MCF 10A (cell line): ENCODE measurements around the gene ATP6V1A. TPM values are rescaled to one million over a fixed set of nuclear protein-coding genes. Genes with fewer than 3 reads are reported as not detected.

Experiments
- BruUV-seq: library from RNA; stranded (reverse); fragments of 400-500 nt; replicated peaks from 2 replicates; lab custom pipeline; 2021; lab: Mats Ljungman, UMichigan
- CTCF ChIA-PET: fragments of 300-600 bp; sonication (Branson Sonifier 250); formaldehyde crosslinking; extraction: SDS; loops from one replicate; lab custom pipeline; 2021; ENCODE audit warnings: antibody characterized with exemption, inconsistent platforms; lab: Yijun Ruan, JAX
- POLR2A ChIA-PET: fragments of 300-600, 350-650 bp; sonication (Branson Sonifier 250); formaldehyde crosslinking; extraction: SDS; loops from one replicate; lab custom pipeline; 2020; ENCODE audit warnings: antibody characterized with exemption, inconsistent platforms; lab: Yijun Ruan, JAX
- DNase-seq: peaks from one replicate; pipeline ENCODE4 v3.0.0-alpha.2; 2018; ENCODE audit not compliant: unreplicated experiment
- H3K27ac Mint-ChIP-seq: one replicate; pipeline ENCODE4 v1.8.0; 2022; ENCODE audit warnings: mild to moderate bottlenecking, low read depth, mixed read lengths; ENCODE audit not compliant: unreplicated experiment
- H3K27me3 Mint-ChIP-seq: one replicate; pipeline ENCODE4 v1.8.0; 2022; ENCODE audit warnings: mixed read lengths; ENCODE audit not compliant: insufficient read depth, unreplicated experiment
- H3K36me3 Mint-ChIP-seq: one replicate; pipeline ENCODE4 v1.8.0; 2022; ENCODE audit warnings: mild to moderate bottlenecking, moderate library complexity, mixed read lengths; ENCODE audit not compliant: insufficient read depth, unreplicated experiment
- H3K4me1 Mint-ChIP-seq: one replicate; pipeline ENCODE4 v1.8.0; 2022; ENCODE audit warnings: mixed read lengths; ENCODE audit not compliant: insufficient read depth, unreplicated experiment
- H3K4me3 Mint-ChIP-seq: one replicate; pipeline ENCODE4 v1.8.0; 2022; ENCODE audit warnings: mild to moderate bottlenecking, moderate library complexity, mixed read lengths; ENCODE audit not compliant: unreplicated experiment
- H3K9me3 Mint-ChIP-seq: one replicate; pipeline ENCODE4 v1.8.0; 2022; ENCODE audit warnings: mixed read lengths; ENCODE audit not compliant: unreplicated experiment
- CTCF ChIP-seq: fragments of 200-600 bp; IDR thresholded peaks from one replicate; pipeline ENCODE4 v1.8.0; 2022; ENCODE audit warnings: antibody characterized with exemption, mild to moderate bottlenecking; ENCODE audit not compliant: unreplicated experiment
- intact Hi-C: fragments of 100-400 bp; cut with micrococcal nuclease; formaldehyde crosslinking; loops from 2 replicates; pipeline ENCODE4 v1.14.1; 2022
- total RNA-seq: library from RNA; stranded (reverse); gene quantifications from 2 replicates; pipeline ENCODE4 v1.2.3, GENCODE V29; 2022

The ATP6V1A gene
- total RNA-seq, 1 experiment from 2014 or later, result 51.6 TPM

GRCh38 chr3:113751141-113751540, 4.3 kb downstream of the ATP6V1A start:
- Mint-ChIP-seq H3K9me3 (no peaks in the 10 kb centered on the region), H3K4me3 (no peak overlapping the region), H3K27ac (no peak overlapping the region), H3K27me3 (no peaks in the 10 kb centered on the region), H3K4me1 (peaks cover 15% of the 10 kb centered on the region), H3K36me3 (peaks cover 6% of the 10 kb centered on the region)
- CTCF ChIA-PET, result interaction anchor here (0.7 to 3.8 kb wide), 3 partner anchors 10 to 89 kb away, joined by 3 to 18 read pairs (median 3); no protein-coding TSS in a partner anchor
- DNase-seq, result no peak
- POLR2A ChIA-PET, result interaction anchor here (0.7 to 3.1 kb wide), 11 partner anchors 8 to 236 kb away, joined by 3 to 10 read pairs (median 4); partner anchors contain the start of gene SPICE1
- BruUV-seq, result no TSS peak
- no peak for TF ChIP-seq CTCF
- intact Hi-C loops, result no loop called here

- Mint-ChIP-seq H3K4me1 (peaks cover 15% of the 10 kb centered on the region), H3K4me3 (no peak overlapping the region), H3K36me3 (no peaks in the 10 kb centered on the region), H3K27me3 (no peaks in the 10 kb centered on the region), H3K27ac (peak overlapping the region; percentile 61), H3K9me3 (peaks cover 5% of the 10 kb centered on the region)
- POLR2A ChIA-PET, result no interaction called here
- CTCF ChIA-PET, result interaction anchor here (0.5 to 0.8 kb wide), 2 partner anchors 8 to 35 kb away, joined by 4 read pairs; no protein-coding TSS in a partner anchor
- TF ChIP-seq CTCF, result no peak
- no TSS peak for BruUV-seq
- DNase-seq, result no peak
- intact Hi-C loops, result no loop called here
These were observed 6.6 kb downstream of the ATP6V1A start for GRCh38 chr3:113753376-113753985.

GRCh38 chr3:113754494-113755159, 7.8 kb downstream of the ATP6V1A start:
- ChIA-PET POLR2A (interaction anchor here (3.1 kb wide), 1 partner anchor 8 kb away, joined by 11 read pairs; the partner anchor contains the start of genes ATP6V1A and NAA50), CTCF (interaction anchor here (0.6 to 1.2 kb wide), 3 partner anchors 18 to 706 kb away, joined by 3 read pairs; no protein-coding TSS in a partner anchor)
- peaks cover 3% of the 10 kb centered on the region for H3K4me1 Mint-ChIP-seq
- no peak overlapping the region for H3K4me3 Mint-ChIP-seq
- TF ChIP-seq CTCF, result no peak
- BruUV-seq, result no TSS peak
- no peak for DNase-seq
- peaks cover 4% of the 10 kb centered on the region for H3K36me3 Mint-ChIP-seq
- peaks cover 7% of the 10 kb centered on the region for H3K9me3 Mint-ChIP-seq
- intact Hi-C loops, result no loop called here
- H3K27ac Mint-ChIP-seq, result peak overlapping the region; percentile 61
- no peaks in the 10 kb centered on the region for H3K27me3 Mint-ChIP-seq

GRCh38 chr3:113758389-113759024, 11.7 kb downstream of the ATP6V1A start:
- BruUV-seq, result no TSS peak
- peaks cover 7% of the 10 kb centered on the region for H3K9me3 Mint-ChIP-seq

More at GRCh38 chr3:113758389-113759024, 11.7 kb downstream of the ATP6V1A start:
- no peak for DNase-seq
- H3K4me3 Mint-ChIP-seq, result no peak overlapping the region
- CTCF ChIA-PET, result interaction anchor here (1.6 kb wide), 1 partner anchor 13 kb away, joined by 4 read pairs; no protein-coding TSS in a partner anchor
- no peak overlapping the region for H3K27ac Mint-ChIP-seq
- H3K27me3 Mint-ChIP-seq, result no peaks in the 10 kb centered on the region
- peaks cover 10% of the 10 kb centered on the region for H3K36me3 Mint-ChIP-seq
- POLR2A ChIA-PET, result interaction anchor here (1.1 to 1.6 kb wide), 2 partner anchors 8 to 14 kb away, joined by 3 read pairs; no protein-coding TSS in a partner anchor
- TF ChIP-seq CTCF, result no peak
- H3K4me1 Mint-ChIP-seq, result no peaks in the 10 kb centered on the region
- intact Hi-C loops, result no loop called here
